Measurements from ENCODE around the gene GCSH. TPM values are rescaled to one million over a fixed set of nuclear protein-coding genes. Genes with fewer than 3 reads are reported as not detected.

GCSH gene
- total RNA-seq, 2 experiments from 2014 or later: 31.7 to 33.6 TPM

- Mint-ChIP-seq H3K4me1 (peaks cover 2% of the 10 kb centered on the region), H3K4me3 (no peak overlapping the region), H3K9me3 (no peaks in the 10 kb centered on the region), H3K36me3 (no peaks in the 10 kb centered on the region), H3K27ac (no peak overlapping the region), H3K27me3 (no peaks in the 10 kb centered on the region)
- peak; percentile 86 for DNase-seq
These were observed 19.6 kb downstream of the GCSH start for GRCh38 chr16:81076566-81077075.

DNA sequence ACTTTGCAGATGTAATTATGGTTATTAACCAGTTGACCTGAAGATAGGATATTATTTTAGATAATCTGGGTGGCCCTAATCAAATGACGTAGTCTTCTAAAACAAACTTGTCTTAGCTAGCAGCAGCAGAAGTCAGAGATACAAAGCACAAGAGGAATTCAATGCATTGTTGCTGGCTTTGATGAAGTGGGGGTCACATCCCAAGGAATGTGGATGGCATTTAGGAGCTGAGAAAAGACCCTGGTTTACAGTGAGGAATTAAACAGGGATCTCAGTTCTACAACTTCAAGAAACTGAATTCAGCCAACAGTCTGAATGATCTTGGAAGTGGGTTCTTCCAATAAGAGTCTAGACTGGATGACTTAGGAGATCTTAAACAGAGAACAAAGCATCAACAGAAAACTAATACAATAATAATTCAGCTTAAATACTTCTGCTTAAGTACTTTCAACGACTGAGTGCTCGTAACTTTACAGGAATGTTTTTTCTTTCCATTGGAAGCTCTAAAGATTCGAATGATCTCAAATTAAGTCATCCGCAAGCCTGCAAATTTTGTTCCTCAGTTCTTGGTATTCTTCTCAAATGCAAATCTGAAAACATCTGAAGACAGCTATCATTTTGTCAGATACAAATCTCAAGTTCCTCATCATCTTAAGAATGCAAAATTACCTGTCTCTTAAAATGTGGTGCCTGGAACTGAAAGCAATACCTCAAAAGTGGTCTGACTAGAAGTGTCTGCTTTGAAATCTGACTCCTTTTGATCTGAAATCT, 22.4 kb downstream of the GCSH start:
- H3K36me3 Mint-ChIP-seq: no peaks in the 10 kb centered on the region
- DNase-seq: no peak
- H3K4me1 Mint-ChIP-seq: peaks cover 2% of the 10 kb centered on the region
- no peaks in the 10 kb centered on the region for H3K27me3 Mint-ChIP-seq
- H3K4me3 Mint-ChIP-seq: no peak overlapping the region
- no peaks in the 10 kb centered on the region for H3K9me3 Mint-ChIP-seq
- no peak overlapping the region for H3K27ac Mint-ChIP-seq

DNA sequence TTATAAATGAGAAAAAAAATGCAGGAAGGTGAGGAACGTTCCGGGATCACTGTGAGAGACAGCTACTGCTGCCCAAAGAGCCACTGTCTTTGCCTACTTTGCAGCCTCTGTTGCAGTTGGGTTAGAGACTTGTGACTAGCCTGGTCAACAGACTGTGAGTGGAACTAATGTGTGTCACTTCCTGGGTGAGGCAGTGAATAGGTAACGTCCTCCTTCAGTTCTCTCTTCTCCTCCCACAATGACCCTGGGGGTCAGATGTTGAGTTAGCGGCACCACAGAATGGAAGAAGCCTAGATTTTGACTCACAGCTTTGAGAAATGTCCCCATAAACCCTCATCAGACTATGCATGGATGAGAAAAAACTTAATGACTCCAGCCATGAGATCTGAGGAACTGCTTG, 24.4 kb downstream of the GCSH start:
- no peak overlapping the region for H3K4me3 Mint-ChIP-seq
- no peak for DNase-seq
- H3K27ac Mint-ChIP-seq: no peak overlapping the region
- peaks cover 7% of the 10 kb centered on the region for H3K4me1 Mint-ChIP-seq
- no peaks in the 10 kb centered on the region for H3K27me3 Mint-ChIP-seq
- H3K36me3 Mint-ChIP-seq: no peaks in the 10 kb centered on the region
- H3K9me3 Mint-ChIP-seq: no peaks in the 10 kb centered on the region

GRCh38 chr16:81070979-81071378, 25.2 kb downstream of the GCSH start:
- Mint-ChIP-seq H3K4me1 (peaks cover 10% of the 10 kb centered on the region), H3K36me3 (no peaks in the 10 kb centered on the region), H3K9me3 (no peaks in the 10 kb centered on the region), H3K27me3 (no peaks in the 10 kb centered on the region), H3K27ac (no peak overlapping the region), H3K4me3 (no peak overlapping the region)
- DNase-seq: no peak

DNA sequence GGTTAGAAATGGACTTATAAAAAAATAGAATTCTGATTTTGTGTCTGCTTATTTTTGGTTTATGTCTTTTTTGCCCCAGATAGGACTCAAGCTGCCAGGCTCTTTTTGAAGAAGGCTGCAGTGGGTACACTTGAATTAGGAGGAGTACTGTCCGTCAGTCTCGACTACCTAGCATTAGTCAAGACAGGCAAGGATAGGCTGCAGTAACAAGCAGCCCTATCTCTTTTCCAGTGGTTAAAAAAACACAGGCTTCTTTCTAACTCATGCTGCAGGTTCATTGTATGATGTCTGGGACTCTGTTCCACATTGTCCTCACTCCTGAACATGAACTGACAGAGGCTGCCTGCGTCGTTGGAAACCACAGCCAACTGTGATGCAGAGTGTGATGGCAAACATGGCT, 27.1 kb downstream of the GCSH start:
- no peaks in the 10 kb centered on the region for H3K36me3 Mint-ChIP-seq
- no peaks in the 10 kb centered on the region for H3K27me3 Mint-ChIP-seq
- no peak for DNase-seq
- H3K27ac Mint-ChIP-seq: no peak overlapping the region
- no peaks in the 10 kb centered on the region for H3K9me3 Mint-ChIP-seq
- peaks cover 10% of the 10 kb centered on the region for H3K4me1 Mint-ChIP-seq
- no peak overlapping the region for H3K4me3 Mint-ChIP-seq

DNA sequence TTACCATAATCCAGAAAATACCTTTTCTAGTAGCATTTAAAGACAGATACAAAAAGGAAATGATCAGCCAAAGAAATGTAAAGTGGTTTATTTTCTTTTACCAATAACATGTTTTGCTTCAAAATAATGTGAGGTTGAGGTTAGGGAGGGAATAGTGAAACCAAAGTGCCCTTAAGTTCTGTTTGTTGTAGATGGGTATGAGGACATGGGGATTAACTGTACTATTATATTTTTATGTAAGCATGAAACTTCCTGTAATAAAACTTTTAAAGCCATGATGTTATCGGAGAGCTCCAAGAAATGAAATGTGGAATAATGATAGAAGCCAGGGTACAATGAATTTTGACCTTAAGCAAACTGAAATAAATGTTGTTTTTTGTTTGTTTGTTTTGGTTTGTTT, 29.0 kb downstream of the GCSH start:
- H3K36me3 Mint-ChIP-seq: no peaks in the 10 kb centered on the region
- H3K4me1 Mint-ChIP-seq: peaks cover 7% of the 10 kb centered on the region
- no peak for DNase-seq
- H3K4me3 Mint-ChIP-seq: no peak overlapping the region
- no peaks in the 10 kb centered on the region for H3K9me3 Mint-ChIP-seq
- no peak overlapping the region for H3K27ac Mint-ChIP-seq
- H3K27me3 Mint-ChIP-seq: no peaks in the 10 kb centered on the region

DNA sequence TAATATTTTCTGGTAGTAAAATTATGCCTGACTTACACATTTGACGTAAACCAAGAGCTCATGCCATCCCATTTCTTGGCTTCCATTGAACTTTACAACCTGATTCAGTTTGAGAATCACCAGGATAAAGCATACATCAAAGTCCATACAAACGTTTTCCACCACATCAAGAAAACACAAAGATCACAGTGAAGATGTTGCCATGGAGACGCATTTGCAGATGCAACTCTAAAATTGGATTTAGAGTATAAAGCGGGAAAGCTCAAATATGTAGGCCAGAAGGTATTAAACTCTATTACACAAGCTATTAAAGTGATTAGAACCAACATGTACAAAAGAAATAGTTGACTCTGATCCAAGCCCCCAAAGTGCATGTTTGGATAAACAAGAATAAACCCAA, 29.5 kb downstream of the GCSH start:
- peaks cover 7% of the 10 kb centered on the region for H3K4me1 Mint-ChIP-seq
- DNase-seq: no peak

DNA sequence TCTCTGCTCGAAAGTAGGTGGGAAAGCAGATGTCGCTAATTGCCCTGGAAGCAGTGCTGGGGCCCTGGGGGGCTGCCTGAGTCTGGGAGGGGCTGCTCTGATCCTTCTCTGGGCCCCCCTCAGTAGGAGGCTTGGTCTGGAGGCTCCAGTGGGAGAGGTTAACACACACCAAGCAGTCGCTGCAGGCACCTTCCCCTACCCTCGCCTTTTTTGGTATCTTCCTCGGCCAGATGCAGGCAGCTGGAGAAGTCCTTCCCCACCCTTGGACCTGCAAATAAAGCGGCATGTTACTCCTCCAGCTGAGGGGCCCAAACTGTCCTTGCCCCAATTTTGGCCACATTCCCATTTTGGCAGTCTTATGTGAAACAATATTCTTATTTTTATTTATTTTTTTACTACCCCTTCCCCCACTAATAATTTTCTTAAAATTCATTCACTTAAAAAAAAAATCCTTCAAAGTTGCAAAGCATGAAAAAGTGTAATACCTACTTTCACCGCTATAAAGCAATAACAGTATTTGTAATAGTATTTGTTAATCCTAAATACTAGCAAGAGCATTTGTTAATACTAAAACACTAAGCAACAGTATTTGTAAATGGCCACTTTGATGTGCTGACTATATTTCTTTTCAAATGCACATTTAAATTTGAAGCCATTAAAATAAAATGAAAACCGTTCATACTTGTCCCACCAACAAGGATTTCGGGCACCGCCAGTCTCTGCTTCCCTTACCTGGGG, 34.2 kb downstream of the GCSH start:
- DNase-seq: no peak
- Mint-ChIP-seq H3K9me3 (no peaks in the 10 kb centered on the region), H3K27ac (no peak overlapping the region), H3K4me1 (peaks cover 11% of the 10 kb centered on the region), H3K4me3 (no peak overlapping the region), H3K36me3 (no peaks in the 10 kb centered on the region), H3K27me3 (no peaks in the 10 kb centered on the region)

More for the DNA sequence above, 29.5 kb downstream of the GCSH start:
- Mint-ChIP-seq H3K4me3 (no peak overlapping the region), H3K27ac (no peak overlapping the region), H3K9me3 (no peaks in the 10 kb centered on the region), H3K36me3 (no peaks in the 10 kb centered on the region), H3K27me3 (no peaks in the 10 kb centered on the region)

- no peaks in the 10 kb centered on the region for H3K36me3 Mint-ChIP-seq
- peaks cover 6% of the 10 kb centered on the region for H3K4me1 Mint-ChIP-seq
- H3K4me3 Mint-ChIP-seq: no peak overlapping the region
- H3K9me3 Mint-ChIP-seq: no peaks in the 10 kb centered on the region
- H3K27me3 Mint-ChIP-seq: no peaks in the 10 kb centered on the region
- DNase-seq: no peak
- no peak overlapping the region for H3K27ac Mint-ChIP-seq
These were observed 34.9 kb downstream of the GCSH start for GRCh38 chr16:81061307-81061640.

DNA sequence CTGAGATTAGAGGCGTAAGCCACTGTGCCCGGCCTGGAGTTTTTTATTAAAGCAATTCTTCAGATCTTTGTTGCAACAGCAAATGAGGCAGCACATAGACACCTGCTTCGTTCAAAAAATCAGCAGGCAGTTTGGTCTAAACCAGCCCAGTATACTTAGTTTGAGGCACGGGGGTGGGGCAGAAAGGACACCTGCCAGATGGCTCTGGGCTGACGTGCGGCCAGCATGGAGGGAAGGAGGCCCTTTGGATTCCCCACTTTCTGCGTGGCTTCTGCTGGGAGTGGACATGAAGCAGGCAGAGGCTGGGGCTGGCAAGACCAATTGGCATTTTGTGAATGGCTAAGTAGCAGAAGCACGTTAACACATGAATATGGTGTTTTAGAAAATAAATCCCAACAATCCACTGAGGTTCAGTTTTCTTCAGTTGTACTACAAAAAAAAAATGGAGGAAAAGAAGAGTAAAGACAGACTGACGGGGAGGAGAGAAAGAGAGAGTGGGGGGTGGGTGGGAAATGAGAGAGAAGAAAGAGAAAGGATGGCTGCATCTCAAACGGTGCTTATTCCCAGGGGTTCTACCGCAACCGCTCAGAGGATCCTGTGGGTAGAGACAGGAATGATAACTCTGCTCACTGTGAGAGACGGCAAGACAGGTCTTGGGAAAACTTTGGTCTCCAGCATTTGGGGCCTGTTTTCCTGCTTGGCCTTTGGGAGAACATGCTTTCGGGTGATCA, 35.5 kb downstream of the GCSH start:
- no peaks in the 10 kb centered on the region for H3K9me3 Mint-ChIP-seq
- no peak overlapping the region for H3K27ac Mint-ChIP-seq
- peaks cover 6% of the 10 kb centered on the region for H3K4me1 Mint-ChIP-seq
- DNase-seq: no peak
- no peak overlapping the region for H3K4me3 Mint-ChIP-seq
- H3K36me3 Mint-ChIP-seq: no peaks in the 10 kb centered on the region
- H3K27me3 Mint-ChIP-seq: no peaks in the 10 kb centered on the region

DNA sequence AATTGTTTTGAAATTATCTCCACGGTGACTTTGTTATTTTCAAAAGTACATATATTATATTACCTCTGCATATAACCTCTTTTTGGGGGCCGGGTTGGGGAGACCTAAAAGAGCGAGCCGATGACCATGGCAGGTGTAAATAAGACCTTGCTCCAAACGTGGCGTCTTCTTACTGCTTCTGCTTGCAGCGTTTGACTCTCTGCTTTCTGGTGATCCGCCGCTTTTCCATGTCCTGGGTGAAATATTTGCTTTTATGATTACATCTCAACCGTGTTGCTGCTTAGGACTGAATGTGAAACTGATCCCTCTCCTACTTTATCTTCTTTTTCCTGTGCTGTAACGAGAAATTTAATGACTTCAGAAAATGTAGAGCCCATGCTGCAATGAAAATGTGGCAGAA, 42.4 kb downstream of the GCSH start:
- peaks cover 6% of the 10 kb centered on the region for H3K4me1 Mint-ChIP-seq
- H3K27ac Mint-ChIP-seq: no peak overlapping the region
- no peak overlapping the region for H3K4me3 Mint-ChIP-seq
- H3K27me3 Mint-ChIP-seq: no peaks in the 10 kb centered on the region
- peaks cover 6% of the 10 kb centered on the region for H3K36me3 Mint-ChIP-seq
- H3K9me3 Mint-ChIP-seq: peaks cover 12% of the 10 kb centered on the region
- DNase-seq: no peak

GRCh38 chr16:81042821-81043220, 53.4 kb downstream of the GCSH start:
- no peaks in the 10 kb centered on the region for H3K9me3 Mint-ChIP-seq
- H3K27ac Mint-ChIP-seq: no peak overlapping the region
- DNase-seq: no peak
- no peaks in the 10 kb centered on the region for H3K27me3 Mint-ChIP-seq
- H3K36me3 Mint-ChIP-seq: peaks cover 14% of the 10 kb centered on the region
- no peak overlapping the region for H3K4me3 Mint-ChIP-seq
- peaks cover 12% of the 10 kb centered on the region for H3K4me1 Mint-ChIP-seq

DNA sequence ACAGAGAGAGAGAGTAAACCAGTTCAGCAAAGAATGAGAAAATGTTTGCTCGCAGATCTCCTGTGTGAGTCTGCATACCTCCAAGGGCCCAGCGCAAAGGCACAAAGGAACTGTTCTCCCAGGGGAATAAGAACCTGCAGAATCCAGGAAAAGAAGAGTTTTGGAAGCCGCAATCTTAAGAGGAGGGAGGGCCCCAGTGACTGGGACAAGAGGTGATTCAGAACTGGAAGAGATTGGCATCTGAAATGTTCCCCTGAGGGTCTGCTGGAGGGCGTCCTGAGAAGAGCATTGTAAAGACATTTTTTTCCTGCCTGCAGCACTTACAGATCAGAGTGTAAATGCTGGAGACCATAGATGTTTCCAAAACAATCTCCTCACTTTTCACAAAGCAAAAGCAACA, 54.5 kb downstream of the GCSH start:
- DNase-seq: no peak
- Mint-ChIP-seq H3K9me3 (no peaks in the 10 kb centered on the region), H3K27me3 (no peaks in the 10 kb centered on the region), H3K4me3 (no peak overlapping the region), H3K27ac (no peak overlapping the region), H3K36me3 (peaks cover 24% of the 10 kb centered on the region), H3K4me1 (peaks cover 23% of the 10 kb centered on the region)

DNA sequence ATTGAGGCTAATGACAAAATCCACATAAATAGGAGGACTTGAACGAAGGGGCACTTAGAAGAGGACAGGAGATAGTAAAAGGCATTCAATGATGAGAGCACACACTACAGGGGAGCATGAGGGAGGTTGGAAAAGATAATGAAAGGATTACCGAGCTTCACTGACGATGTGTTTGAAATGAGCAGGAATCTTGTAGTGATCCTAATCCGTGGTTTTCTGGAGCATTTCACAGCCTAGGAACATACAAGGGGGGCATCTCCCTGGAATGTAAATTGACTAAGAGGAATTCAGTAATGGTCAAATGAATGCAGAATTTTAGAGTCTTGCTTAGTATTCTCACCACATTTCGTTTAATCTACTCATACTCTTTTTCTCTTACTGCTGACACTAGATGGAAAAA, 55.4 kb downstream of the GCSH start:
- H3K4me3 Mint-ChIP-seq: no peak overlapping the region
- H3K27me3 Mint-ChIP-seq: no peaks in the 10 kb centered on the region
- DNase-seq: no peak
- peaks cover 25% of the 10 kb centered on the region for H3K4me1 Mint-ChIP-seq
- peaks cover 24% of the 10 kb centered on the region for H3K36me3 Mint-ChIP-seq
- H3K27ac Mint-ChIP-seq: no peak overlapping the region
- H3K9me3 Mint-ChIP-seq: no peaks in the 10 kb centered on the region

GRCh38 chr16:81040131-81040530, 56.1 kb downstream of the GCSH start:
- H3K36me3 Mint-ChIP-seq: peaks cover 24% of the 10 kb centered on the region

More at GRCh38 chr16:81040131-81040530, 56.1 kb downstream of the GCSH start:
- Mint-ChIP-seq H3K27me3 (no peaks in the 10 kb centered on the region), H3K27ac (no peak overlapping the region), H3K4me1 (peaks cover 28% of the 10 kb centered on the region), H3K4me3 (no peak overlapping the region), H3K9me3 (no peaks in the 10 kb centered on the region)
- no peak for DNase-seq

Measured in activated naive CD8-positive, alpha-beta T cell treated with anti-CD3 and anti-CD28 coated beads for 36 hours (primary cell).